HG02938 (cell line): ENCODE results near the gene PFKL.
"Not testable (repeated sequence)": the region's sequence is repeated elsewhere in the genome, so short reads cannot be mapped to it uniquely, and the experiment has no call there.

Experiments
- ATAC-seq: cut with Tn5 transposase; IDR thresholded peaks from one replicate; pipeline ENCODE4 v1.9.1; 2021; ENCODE audit warnings: mild to moderate bottlenecking, moderate library complexity; ENCODE audit not compliant: unreplicated experiment

PFKL gene

DNA sequence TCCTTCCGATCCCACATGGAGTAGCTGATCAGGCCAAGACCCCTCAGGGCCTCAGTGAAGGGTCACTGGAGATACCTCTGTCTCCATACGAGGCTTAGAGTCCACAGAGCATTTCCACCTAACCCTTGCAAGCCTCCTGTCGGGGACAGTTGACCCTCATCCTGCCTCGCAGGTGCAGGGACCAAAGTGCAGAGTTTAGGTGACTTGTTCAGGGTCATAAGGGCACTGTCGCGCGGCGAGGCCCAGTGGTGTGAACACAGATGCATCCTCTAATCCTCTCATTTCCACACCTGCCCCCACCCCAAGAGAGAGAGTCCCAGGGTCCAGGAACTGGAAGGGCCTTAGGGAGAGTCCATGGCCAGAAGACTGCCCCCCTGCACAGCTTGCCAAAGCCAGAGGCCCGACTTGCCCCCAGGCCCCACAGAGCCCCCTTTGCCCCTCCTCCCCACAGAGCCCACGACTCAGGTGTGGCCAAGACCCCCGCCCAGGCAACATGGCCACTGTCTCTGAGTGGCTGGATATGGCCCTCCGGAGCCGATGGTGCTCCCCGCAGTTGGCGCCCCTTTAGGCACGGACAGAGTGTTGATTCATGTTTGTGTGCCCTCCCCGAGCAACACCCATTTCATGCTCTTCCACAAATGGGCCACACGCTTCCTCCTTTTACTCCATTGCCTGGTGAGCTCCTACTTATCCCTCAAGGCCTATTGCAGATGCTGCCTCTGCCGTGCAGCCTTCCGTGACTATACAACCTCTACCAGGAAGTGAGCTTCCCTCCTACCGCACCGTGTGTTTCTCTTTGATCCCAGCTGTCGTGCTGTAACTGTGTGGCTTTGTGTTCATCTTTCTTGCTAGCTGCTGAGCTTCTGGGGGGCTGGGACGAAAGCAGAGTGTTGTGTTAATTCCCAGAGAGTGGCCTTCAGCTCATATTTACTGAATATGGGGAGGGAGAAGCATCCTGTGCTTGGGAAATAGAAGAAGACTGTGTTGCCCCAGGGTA lies 55.2 kb downstream of the PFKL start:
- no peak for ATAC-seq

DNA sequence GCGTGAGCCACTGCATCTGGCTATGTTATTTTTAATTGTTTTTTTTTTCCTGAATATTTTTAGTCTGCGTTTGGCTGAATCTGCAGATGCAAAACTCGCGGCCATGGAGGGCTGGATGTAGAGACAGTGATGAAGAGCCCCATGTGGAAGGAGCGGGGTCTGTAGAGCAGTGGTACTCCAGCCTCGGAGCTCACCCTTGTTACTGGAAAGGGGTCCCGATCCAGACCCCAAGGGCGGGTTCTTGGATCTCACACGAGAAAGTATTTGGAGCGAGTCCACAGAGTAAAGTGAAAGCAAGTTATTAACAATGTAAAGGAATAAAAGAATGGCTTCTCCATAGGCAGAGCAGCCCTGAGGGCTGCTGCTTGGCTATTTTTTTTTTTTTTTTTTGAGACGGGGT lies 56.3 kb downstream of the PFKL start:
- ATAC-seq = no peak

DNA sequence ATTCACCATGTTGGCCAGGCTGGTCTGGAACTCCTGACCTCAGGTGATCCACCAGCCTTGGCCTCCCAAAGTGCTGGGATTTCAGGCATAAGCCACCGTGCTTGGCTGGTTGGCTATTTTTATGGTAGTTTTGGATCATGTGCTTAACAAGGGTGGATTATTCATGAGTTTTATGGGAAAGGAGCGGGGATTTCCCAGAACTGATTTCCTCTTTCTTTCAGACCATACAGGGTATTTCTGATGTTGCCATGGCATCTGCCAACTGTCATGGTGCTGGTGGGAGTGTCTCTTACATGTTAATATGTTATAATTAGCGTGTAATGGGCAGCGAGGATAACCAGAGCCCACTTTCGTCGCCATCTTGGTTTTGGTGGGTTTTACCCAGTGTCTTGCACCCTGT lies 56.8 kb downstream of the PFKL start:
- ATAC-seq = no peak

DNA sequence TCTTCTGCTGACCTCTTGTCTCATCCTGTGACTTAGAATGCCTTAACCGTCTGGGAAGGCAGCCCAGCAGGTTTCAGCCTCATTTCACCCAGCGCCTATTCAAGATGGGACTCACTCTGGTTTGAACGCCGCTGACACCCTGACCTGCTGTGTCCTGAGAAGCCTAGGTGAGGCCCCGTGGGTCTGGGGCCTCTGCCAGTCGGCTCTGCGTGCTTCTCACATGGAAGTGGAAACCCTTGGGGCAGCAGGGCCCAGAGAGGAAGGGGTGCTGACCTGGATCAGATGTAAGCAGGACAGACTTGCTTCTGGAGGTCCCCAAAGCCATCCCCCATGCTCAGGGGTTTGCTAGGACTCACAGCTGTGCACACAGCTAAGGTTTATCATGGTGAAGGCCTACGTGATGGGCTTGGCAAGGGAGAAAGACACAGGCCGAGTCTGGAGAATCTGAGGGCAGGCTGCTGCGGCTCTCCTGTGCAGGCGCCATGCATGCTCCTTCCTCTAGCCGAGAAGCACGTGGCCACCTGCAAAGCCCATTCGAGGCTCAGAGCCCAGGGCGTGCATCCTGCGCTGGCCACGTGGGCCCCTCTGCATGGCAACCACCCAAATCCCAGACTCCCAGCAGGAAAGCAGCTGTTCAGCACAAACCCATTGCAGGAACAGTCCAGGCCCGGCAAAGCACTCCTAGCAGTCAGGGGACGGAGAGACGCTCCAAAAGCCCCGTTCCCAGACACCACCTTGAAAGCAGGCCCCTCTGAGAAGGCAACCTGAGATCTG lies 57.4 kb downstream of the PFKL start:
- ATAC-seq = no peak

DNA sequence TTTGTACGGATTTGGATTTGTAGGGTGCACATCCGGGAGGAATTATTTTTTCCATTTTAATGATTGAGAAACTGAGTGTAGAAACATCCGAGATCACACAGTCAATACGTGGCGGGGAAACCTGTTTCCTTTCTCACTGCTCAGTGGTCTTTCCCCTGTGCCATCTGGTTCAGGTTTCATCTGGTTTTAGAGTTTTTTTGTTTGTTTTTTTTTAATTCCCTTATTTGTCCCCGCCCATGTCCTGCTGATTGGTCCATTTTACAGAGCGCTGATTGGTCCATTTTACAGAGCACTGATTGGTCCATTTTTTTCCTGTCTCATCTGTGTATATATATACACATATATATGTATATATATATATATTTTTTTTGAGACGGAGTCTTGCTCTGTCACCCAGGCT lies 59.5 kb downstream of the PFKL start:
- ATAC-seq = no peak

DNA sequence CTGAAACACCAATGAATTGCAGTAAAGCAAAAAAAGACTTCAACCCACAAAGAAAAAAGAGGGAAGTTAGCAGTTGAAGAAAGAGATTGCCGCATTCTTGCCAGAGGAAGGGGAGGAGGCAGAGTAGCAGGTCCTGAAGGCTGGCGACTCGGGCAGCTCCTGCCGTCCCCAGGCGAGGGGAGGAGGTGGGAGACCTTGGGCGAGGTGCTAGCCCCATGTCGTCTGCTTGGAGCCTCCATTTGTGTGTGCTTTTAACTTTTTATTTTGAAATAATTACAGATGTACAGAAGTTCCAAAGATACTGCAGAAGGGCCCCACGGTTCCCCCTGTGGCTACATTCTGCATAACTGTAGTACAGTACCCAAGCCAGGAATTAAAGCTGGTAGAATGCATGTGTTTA lies 60.3 kb downstream of the PFKL start:
- ATAC-seq = no peak

DNA sequence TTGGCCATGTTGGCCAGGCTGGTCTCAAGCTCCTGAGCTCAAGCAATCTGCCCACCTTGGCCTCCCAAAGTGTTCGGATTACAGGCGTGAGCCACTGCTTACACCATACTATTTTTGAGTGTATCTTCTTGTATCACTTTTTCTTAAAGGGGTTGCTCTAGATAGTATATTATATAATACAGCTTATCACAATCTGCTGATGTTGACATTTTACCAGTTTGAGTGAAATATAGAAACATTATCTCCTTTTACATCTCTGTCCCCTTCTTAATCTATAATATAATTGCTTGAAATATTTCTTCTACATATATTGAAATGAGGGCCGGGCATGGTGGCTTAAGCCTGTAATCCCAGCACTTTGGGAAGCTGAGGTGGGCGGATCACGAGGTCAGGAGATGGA lies 62.0 kb downstream of the PFKL start:
- ATAC-seq = not testable (repeated sequence)

DNA sequence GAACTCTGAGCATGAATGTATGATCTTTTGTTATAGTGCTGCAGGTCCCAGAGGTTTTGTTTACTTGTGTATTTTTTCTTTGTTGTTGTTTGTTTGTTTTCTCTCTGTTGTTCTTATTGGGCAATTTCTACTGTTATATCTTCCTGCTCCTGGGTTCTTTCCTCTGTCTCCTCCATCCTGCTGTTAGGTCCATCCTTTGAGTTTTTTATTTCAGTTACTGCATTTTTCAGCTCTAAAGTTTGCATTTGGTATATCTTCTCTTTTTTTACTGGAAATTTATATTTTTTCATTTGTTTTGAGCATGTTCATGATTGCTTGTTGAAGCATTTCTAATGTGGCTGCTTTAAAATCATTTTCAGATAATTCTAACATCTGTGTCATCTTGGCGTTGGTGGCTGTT lies 63.4 kb downstream of the PFKL start:
- no peak for ATAC-seq

DNA sequence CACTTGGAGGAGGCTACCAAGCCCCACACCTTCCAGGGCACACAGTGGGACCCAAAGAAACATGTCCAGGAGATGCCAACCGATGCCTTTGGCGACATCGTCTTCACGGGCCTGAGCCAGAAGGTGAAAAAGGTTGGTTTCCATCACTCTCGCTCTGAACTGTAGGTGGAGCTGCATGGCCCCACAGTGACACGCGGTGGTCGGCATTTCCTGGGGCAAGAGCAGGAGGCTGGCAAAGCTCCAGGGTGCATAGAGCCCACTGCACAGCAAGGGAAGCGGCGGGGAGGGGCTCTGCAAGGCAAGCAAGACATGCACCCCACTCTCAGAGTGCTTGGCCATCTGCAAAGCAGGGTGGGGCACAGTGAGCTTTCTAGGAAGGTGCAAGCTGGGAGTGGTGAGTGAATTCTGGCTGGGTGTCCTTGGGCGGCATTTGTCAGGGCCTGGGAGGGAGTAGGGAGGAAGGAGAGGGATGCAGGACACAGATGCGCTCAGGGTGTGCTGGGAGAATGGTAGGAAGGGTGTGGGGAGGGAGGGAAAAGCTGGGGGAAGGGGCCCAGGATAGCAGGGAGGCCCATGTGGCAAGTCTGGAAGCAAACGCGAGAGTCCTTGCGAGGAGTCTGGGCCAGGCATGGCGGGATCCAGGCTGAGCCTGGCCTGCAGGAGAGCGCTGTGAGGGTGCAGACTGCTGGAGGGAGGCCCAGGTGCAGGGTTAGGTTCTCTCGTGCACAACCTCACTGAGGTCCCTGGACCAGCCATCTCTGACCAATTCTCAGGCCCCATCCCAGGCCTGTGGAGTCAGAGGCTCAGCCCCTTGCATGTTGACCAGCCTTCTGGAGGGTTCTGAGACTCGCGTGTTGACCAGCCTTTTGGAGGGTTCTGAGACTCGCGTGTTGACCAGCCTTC lies 64.5 kb downstream of the PFKL start:
- ATAC-seq = no peak

DNA sequence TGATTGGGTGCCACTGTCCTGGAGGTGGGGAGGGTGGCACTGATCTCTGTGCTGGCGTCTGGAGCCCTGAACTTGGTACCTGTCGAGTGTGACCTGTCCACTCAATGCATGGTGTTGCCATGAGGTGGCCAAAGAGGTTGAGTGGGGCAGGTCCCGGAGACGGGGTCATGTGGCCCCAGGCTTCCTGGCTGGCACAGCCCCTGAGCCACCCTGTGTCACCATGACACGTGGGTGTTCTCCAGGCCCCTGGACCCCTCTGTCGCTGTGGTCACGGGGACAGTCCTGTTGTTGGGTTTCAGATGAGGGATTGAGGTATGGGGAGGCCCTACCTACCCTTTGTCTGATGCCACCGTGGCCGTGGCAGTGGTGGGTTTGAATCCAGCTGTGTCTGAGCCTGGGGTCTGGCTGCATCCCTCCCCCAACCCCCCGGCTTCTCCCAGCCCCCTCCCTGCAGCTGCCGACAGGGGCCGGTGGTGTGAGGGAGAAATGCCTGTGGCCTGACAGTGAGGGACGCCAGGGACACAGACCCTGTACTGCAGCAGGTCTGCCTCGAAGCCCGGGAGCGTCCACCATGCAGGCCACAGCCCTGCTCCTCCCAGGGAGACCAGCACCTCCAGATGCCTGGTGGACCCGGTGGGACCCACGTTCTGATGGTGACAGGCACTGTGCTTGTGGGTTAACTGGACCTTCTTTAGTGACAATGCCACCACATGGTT lies 65.6 kb downstream of the PFKL start:
- no peak for ATAC-seq

DNA sequence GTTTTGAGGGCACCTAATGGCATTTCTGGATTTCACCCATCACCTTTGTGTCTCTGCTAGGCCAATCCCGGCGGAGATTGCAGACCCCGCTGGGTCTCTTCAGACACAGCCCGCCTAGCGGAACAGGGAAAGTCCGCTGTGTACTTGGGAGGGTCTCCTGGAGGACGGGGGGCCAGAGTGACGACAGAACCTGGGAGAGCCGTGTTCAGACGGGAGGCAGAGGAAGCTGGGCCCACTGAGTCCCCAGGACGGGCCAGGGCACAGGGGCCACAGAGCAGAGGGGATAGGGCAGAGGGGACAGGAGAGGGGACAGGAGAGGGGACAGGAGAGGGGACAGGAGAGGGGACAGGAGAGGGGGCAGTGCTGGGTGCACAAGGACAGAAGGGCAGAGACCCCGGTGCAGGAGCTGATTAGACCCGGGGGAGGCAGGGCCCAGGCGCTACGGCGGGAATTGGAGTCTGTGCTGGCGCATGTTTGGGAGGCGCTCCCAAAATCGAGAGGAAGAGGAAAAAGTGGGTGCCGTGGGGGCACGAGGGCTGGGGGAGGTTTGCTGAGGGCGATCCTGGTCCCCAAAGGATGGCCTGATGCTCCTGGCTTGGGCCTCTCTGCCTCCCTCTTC lies 66.2 kb downstream of the PFKL start:
- ATAC-seq = no peak

DNA sequence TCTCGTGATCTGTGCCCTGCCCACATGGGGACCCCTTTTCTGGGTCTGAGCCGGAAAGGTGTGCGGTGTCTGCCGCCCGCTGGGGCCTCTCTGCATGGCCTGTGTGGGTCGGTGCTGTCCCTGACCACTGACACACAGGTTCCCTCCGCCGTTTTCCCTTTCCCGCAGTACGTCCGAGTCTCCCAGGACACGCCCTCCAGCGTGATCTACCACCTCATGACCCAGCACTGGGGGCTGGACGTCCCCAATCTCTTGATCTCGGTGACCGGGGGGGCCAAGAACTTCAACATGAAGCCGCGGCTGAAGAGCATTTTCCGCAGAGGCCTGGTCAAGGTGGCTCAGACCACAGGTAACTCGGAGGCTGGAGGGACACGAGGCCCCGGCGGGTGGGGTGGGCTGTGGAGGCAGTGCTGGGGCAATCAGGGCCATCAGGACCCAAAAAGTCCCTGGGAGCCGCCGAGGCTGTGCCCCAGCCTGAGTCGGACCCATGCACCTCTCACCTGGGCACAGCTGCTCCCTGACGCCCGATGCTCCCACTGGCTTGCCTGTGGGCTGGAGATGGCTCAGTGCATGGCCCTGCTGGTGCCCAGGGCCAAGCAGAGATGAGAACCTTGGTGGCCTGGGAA lies 66.8 kb downstream of the PFKL start:
- ATAC-seq = no peak

DNA sequence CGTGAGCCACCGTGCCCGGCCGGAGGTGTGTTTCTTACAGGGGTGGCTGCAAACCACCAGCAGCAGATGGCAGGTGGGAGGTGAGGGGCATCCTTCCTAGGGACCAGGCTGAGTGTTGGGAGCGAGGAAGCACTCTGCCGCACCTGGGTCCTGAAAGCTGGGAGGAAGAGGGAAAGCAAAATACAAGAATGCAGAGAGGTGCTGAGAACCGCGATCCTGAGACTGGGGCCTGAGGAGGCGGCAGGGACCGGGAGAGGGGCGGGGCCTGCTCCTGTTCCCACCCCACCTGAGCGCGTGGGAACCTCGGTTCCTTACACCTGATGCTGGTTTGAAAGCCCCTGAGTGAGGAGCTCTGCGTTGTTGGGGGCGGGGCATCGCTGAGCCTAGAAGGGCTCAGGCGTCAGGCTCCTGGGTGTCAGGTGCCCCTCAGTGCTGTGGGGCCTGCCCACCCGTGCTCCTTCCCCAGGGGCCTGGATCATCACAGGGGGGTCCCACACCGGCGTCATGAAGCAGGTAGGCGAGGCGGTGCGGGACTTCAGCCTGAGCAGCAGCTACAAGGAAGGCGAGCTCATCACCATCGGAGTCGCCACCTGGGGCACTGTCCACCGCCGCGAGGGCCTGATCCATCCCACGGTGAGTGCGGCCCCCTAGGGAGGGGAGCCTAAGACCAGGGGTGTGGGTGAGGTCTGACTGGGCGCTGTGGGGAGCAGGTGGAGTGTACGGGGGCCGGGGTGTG lies 69.0 kb downstream of the PFKL start:
- no peak for ATAC-seq

DNA sequence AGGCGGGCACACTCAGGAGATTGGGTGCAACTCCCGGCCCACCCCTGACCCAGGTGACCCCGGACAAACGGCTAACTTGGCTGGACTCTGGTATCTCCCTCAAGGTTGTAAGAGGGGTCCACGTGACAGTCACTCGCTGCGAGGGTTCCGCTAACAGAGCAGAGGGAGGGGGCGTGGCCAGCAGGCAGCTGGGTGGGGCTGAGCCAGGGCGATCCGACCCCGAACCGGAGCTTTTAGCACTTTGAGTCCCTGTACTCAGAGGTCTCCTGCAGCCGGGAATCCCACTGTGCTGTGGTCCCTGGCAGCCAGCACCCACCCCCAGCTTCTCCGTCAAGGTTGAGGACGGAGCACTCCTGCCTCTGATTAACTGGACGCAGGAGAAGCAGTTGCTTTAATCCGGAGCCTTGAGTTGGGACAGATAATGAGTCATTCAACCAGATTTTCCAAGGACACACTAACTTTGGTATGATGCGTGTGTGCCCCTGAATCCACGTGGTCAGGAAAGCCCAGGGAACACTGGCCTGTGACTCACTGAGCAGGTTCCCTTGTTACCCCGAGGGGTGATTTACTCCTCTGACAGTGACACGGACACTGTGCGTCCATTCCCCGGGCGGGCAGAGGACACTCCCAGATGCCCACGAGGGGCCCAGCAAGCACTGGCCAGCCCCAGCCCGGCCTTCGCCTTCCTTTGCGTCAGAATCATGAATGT lies 70.3 kb downstream of the PFKL start:
- ATAC-seq = no peak

DNA sequence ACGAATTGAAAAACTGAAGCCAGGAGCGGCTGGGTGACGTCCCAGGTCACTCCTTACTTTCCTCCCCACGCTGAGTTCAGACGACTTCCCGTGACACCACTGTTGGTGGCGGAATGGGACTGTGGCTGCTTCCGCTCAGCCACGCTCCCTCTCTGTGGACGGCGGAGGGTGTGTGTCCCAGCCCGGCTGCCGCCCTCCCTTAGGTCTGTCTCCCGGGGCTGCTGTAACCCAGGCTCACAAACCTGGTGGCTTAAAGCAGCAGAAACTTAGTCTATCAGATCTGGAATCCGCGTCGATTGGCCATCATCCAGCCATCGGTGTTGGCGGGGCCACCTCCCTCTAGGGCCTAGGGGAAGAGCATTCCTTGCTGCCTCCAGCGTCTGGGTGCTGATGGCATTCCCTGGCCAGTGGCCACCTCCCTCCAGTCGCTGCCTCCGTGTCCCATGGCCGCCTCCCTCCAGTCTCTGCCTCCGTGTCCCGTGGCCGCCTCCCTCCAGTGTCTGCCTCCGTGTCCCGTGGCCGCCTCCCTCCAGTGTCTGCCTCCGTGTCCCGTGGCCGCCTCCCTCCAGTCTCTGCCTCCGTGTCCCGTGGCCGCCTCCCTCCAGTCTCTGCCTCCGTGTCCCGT lies 71.0 kb downstream of the PFKL start:
- no peak for ATAC-seq

DNA sequence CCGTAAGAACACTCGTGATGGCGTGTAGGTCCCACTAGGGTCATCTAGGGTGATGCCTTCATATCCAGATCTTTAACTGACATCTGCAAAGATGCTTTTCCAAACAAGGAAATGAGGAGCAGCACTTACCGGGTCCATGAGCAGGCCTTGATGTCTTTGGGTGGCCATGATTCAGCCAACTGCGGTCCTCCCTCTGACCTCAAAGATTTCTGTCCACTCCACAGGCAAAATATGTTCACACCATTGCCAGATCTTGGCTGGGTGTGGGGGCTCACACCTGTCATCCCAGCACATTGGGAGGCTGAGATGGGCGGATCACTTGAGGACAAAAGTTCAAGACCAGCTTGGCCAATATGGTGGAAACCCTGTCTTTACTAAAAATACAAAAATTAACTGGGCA lies 71.7 kb downstream of the PFKL start:
- no peak for ATAC-seq

DNA sequence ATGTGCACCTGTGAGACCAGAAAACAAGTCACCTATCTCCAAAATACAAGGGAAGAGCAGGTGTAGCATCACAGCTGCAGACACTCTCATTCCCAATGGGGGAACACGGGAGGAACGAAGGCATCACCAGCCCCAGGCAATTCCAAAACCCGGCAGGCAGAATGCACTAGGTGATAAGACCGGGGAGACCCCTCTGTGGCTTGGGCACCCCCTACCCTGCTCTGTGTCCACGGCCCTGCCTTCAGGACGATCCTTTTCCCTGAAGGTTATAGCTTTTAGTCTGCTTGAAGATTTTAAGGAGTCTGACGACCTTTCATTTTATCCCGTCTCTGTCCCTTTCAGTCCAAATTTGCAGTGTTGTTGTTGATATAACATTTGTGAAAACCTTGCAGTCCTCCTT lies 72.8 kb downstream of the PFKL start:
- ATAC-seq = no peak
